Fibroblast of lung (primary cell): ENCODE data around the gene KLHL14. TPM values are rescaled to one million over a fixed set of nuclear protein-coding genes. Genes with fewer than 3 reads are reported as not detected.

Source experiments
- DNase-seq, 2 donors: peaks; one replicate each; pipeline versions ENCODE4 v3.0.0 to v3.0.0-alpha.2; 2010; ENCODE audit warnings: low read depth in 2 of 2
- H2AFZ ChIP-seq: 2 replicates; pipeline ENCODE4 v1.5.1; 2012; ENCODE audit warnings: low read length, control low read depth, inconsistent platforms
- H3K27ac ChIP-seq: 2 replicates; pipeline ENCODE4 v1.5.1; 2011; ENCODE audit warnings: low read length, control low read depth; ENCODE audit not compliant: insufficient read depth
- H3K27me3 ChIP-seq: 2 replicates; pipeline ENCODE4 v1.5.1; 2011; ENCODE audit warnings: mild to moderate bottlenecking, low read length; ENCODE audit not compliant: control insufficient read depth, insufficient read depth
- H3K36me3 ChIP-seq: 2 replicates; pipeline ENCODE4 v1.5.1; 2011; ENCODE audit warnings: low read length; ENCODE audit not compliant: control insufficient read depth, insufficient read depth
- H3K4me1 ChIP-seq: 2 replicates; pipeline ENCODE4 v1.5.1; 2011; ENCODE audit warnings: low read length; ENCODE audit not compliant: control insufficient read depth, insufficient read depth; ENCODE audit errors: extremely low read depth
- H3K4me2 ChIP-seq: 2 replicates; pipeline ENCODE4 v1.5.1; 2011; ENCODE audit warnings: low read length, control low read depth; ENCODE audit not compliant: insufficient read depth; ENCODE audit errors: extremely low read depth
- H3K4me3 ChIP-seq, 4 experiments: fragments of 200-600 bp in 1 of 4; sonication (generic) in 1 of 4; replicated peaks in 1 of 4; 2 replicates each; pipeline ENCODE4 v1.5.1; 2011 to 2016; ENCODE audit warnings: low read length in 4 of 4, low read depth in 3 of 4, mild to moderate bottlenecking in 3 of 4, control low read depth in 2 of 4, inconsistent platforms in 1 of 4, mixed read lengths in 1 of 4; ENCODE audit not compliant: insufficient read depth in 1 of 4; ENCODE audit errors: control extremely low read depth in 1 of 4
- H3K79me2 ChIP-seq: 2 replicates; pipeline ENCODE4 v1.5.1; 2012; ENCODE audit warnings: mild to moderate bottlenecking, low read length, inconsistent platforms; ENCODE audit not compliant: control insufficient read depth, insufficient read depth
- H3K9ac ChIP-seq: 2 replicates; pipeline ENCODE4 v1.5.1; 2011; ENCODE audit warnings: mild to moderate bottlenecking, low read length, control low read depth; ENCODE audit not compliant: insufficient read depth
- H3K9me3 ChIP-seq: 2 replicates; pipeline ENCODE4 v1.5.1; 2012; ENCODE audit warnings: low read depth, low read length; ENCODE audit not compliant: control insufficient read depth, insufficient read depth
- H4K20me1 ChIP-seq: 2 replicates; pipeline ENCODE4 v1.5.1; 2011; ENCODE audit warnings: low read length; ENCODE audit not compliant: control insufficient read depth, insufficient read depth; ENCODE audit errors: extremely low read depth
- CTCF ChIP-seq, 2 donors: IDR thresholded peaks in 1 of 2; conservative IDR thresholded peaks in 1 of 2; 1 replicate in 1 of 2; 2 replicates in 1 of 2; pipeline ENCODE4 v1.5.1; 2011 to 2012; ENCODE audit warnings: low read length in 2 of 2, control low read depth in 1 of 2, inconsistent platforms in 1 of 2, low read depth in 1 of 2, mild to moderate bottlenecking in 1 of 2
- EZH2 ChIP-seq: IDR thresholded peaks from 2 replicates; pipeline ENCODE4 v1.5.1; 2012; ENCODE audit warnings: low read length, control low read depth, mild to moderate bottlenecking; ENCODE audit errors: missing control alignments
- polyA plus RNA-seq, 2 donors: library from polyadenylated mRNA; depleted of rRNA in 1 of 2; stranded (reverse) in 1 of 2; unstranded in 1 of 2; fragments of >200 nt; gene quantifications; 2 replicates each; pipeline ENCODE4 v1.2.1, GENCODE V29; 2011 to 2012; ENCODE audit warnings: missing spikeins in 1 of 2
- total RNA-seq: library from RNA; depleted of rRNA; stranded (reverse); fragments of >200 nt; gene quantifications from 2 replicates; pipeline ENCODE4 v1.2.1, GENCODE V29; 2014

KLHL14 gene
- total and polyA plus RNA-seq, 2 donors (not counting 1 experiment from before 2014, with no cell fraction given) = not detected

- H3K4me3 ChIP-seq = no peak overlapping the region
- no peak for DNase-seq
- H3K36me3 ChIP-seq = no peaks in the 10 kb centered on the region
- TF ChIP-seq CTCF (conservative IDR thresholded peaks at IDR 0.05 in 1 of 2, IDR thresholded peaks at IDR 0.05 in 1 of 2; ENCODE audit: low read depth in 1 of 2, low read length in 2 of 2) (no peak), EZH2 (no peak)
- H3K9ac ChIP-seq = no peak overlapping the region
- no peak overlapping the region for H3K27ac ChIP-seq
- H4K20me1 ChIP-seq = no peaks in the 10 kb centered on the region
- H3K4me2 ChIP-seq = no peak overlapping the region
- no peaks in the 10 kb centered on the region for H3K27me3 ChIP-seq
- no peaks in the 10 kb centered on the region for H3K9me3 ChIP-seq
- no peaks in the 10 kb centered on the region for H3K79me2 ChIP-seq
- H3K4me1 ChIP-seq = no peaks in the 10 kb centered on the region
- no peak overlapping the region for H2AFZ ChIP-seq
These were observed 12.4 kb downstream of the KLHL14 start for GRCh38 chr18:32760391-32760790.

GRCh38 chr18:32759611-32760167, 13.1 kb downstream of the KLHL14 start:
- TF ChIP-seq EZH2 (no peak), CTCF (conservative IDR thresholded peaks at IDR 0.05 in 1 of 2, IDR thresholded peaks at IDR 0.05 in 1 of 2; ENCODE audit: low read depth in 1 of 2, low read length in 2 of 2) (no peak)
- Histone ChIP-seq H3K4me3 (no peak overlapping the region), H3K9ac (no peak overlapping the region), H2AFZ (no peak overlapping the region), H3K79me2 (no peaks in the 10 kb centered on the region), H3K4me1 (no peaks in the 10 kb centered on the region), H3K27me3 (no peaks in the 10 kb centered on the region), H3K4me2 (no peak overlapping the region), H4K20me1 (no peaks in the 10 kb centered on the region), H3K36me3 (no peaks in the 10 kb centered on the region), H3K9me3 (no peaks in the 10 kb centered on the region), H3K27ac (no peak overlapping the region)
- no peak for DNase-seq

GRCh38 chr18:32754508-32755263, 18.1 kb downstream of the KLHL14 start:
- Histone ChIP-seq H3K4me3 (no peak overlapping the region), H3K27ac (no peak overlapping the region), H3K4me2 (no peak overlapping the region), H3K9ac (no peak overlapping the region), H3K27me3 (no peaks in the 10 kb centered on the region), H3K9me3 (no peaks in the 10 kb centered on the region), H2AFZ (no peak overlapping the region), H3K4me1 (no peaks in the 10 kb centered on the region), H3K79me2 (no peaks in the 10 kb centered on the region), H3K36me3 (no peaks in the 10 kb centered on the region), H4K20me1 (no peaks in the 10 kb centered on the region)
- TF ChIP-seq CTCF (conservative IDR thresholded peaks at IDR 0.05 in 1 of 2, IDR thresholded peaks at IDR 0.05 in 1 of 2; ENCODE audit: low read depth in 1 of 2, low read length in 2 of 2) (no peak), EZH2 (no peak)
- DNase-seq = no peak
